K562 (cell line): ENCODE measurements around the gene ANAPC16. TPM values are rescaled to one million over a fixed set of nuclear protein-coding genes. Genes with fewer than 3 reads are reported as not detected.

ENCODE experiments used
- GTF2A2 ChIP-seq: IDR thresholded peaks from 2 replicates; pipeline ENCODE4 v1.6.1; 2016; ENCODE audit warnings: mild to moderate bottlenecking, missing genetic modification characterization, missing compliant biosample characterization
- ILK ChIP-seq: fragments of 450-650 bp; IDR thresholded peaks from 2 replicates; pipeline ENCODE4 v1.6.1; 2016; ENCODE audit warnings: missing genetic modification characterization, low read depth, mild to moderate bottlenecking, missing compliant biosample characterization, moderate library complexity, borderline replicate concordance
- MEF2D ChIP-seq: conservative IDR thresholded peaks from 2 replicates; pipeline ENCODE4 v1.6.1; 2016; ENCODE audit warnings: low read depth, missing genetic modification characterization, missing compliant biosample characterization
- NFIX ChIP-seq: fragments of 250-450 bp; sonication (Bioruptor Pico); IDR thresholded peaks from 2 replicates; pipeline ENCODE4 v1.4.0; 2020; ENCODE audit warnings: low read depth, mild to moderate bottlenecking, moderate library complexity
- PHB ChIP-seq: fragments of 250-450 bp; sonication (Bioruptor Pico); IDR thresholded peaks from 2 replicates; pipeline ENCODE4 v1.5.0; 2021
- POLR2G ChIP-seq: fragments of 200-400 bp; formaldehyde crosslinking; IDR thresholded peaks from 2 replicates; pipeline ENCODE4 v1.6.1; 2017; ENCODE audit warnings: low read depth, mild to moderate bottlenecking, antibody characterized with exemption, low read length, moderate library complexity
- PRMT5 ChIP-seq: sonication (generic); formaldehyde crosslinking; IDR thresholded peaks from 2 replicates; pipeline ENCODE4 v1.5.0; 2020; ENCODE audit warnings: missing genetic modification reagents
- PRPF4 ChIP-seq: fragments of 200-400 bp; formaldehyde crosslinking; IDR thresholded peaks from one replicate; pipeline ENCODE4 v1.6.1; 2017; ENCODE audit warnings: low read length, low read depth, mild to moderate bottlenecking; ENCODE audit not compliant: insufficient read depth, poor library complexity, severe bottlenecking
- RBM22 ChIP-seq: fragments of 200-400 bp; formaldehyde crosslinking; IDR thresholded peaks from 2 replicates; pipeline ENCODE4 v1.6.1; 2018; ENCODE audit warnings: low read length, low read depth; ENCODE audit not compliant: poor library complexity, severe bottlenecking
- SMAD4 ChIP-seq: fragments of 250-450 bp; sonication (Bioruptor Pico); conservative IDR thresholded peaks from 2 replicates; pipeline ENCODE4 v1.8.0; 2021; ENCODE audit warnings: inconsistent platforms, mild to moderate bottlenecking, moderate library complexity
- TBL1XR1 ChIP-seq, 2 experiments: IDR thresholded peaks; 2 replicates each; pipeline ENCODE4 v1.6.1; 2012; ENCODE audit warnings: improper control_type of control experiment in 2 of 2, low read length in 2 of 2, mild to moderate bottlenecking in 1 of 2
- TRIM28 ChIP-seq: fragments of 450-650 bp; IDR thresholded peaks from 2 replicates; pipeline ENCODE4 v1.6.1; 2017
- ZNF143 ChIP-seq: sonication (generic); formaldehyde crosslinking; IDR thresholded peaks from 2 replicates; pipeline ENCODE4 v1.9.0; 2022; ENCODE audit warnings: mild to moderate bottlenecking, missing genetic modification reagents
- ZNF507 ChIP-seq: conservative IDR thresholded peaks from 2 replicates; pipeline ENCODE4 v1.6.1; 2017; ENCODE audit warnings: missing genetic modification characterization, missing compliant biosample characterization
- ZNF76 ChIP-seq: fragments of 250-450 bp; sonication (Bioruptor Pico); IDR thresholded peaks from 2 replicates; pipeline ENCODE4 v1.4.0; 2020; ENCODE audit warnings: mild to moderate bottlenecking, moderate library complexity, borderline replicate concordance
- ZSCAN32 ChIP-seq: fragments of 450-650 bp; formaldehyde crosslinking; IDR thresholded peaks from 2 replicates; pipeline ENCODE4 v1.4.0; 2020; ENCODE audit warnings: mild to moderate bottlenecking, moderate library complexity
- polyA plus RNA-seq, 8 experiments: library from polyadenylated mRNA; depleted of rRNA in 4 of 8; stranded (reverse) in 5 of 8; unstranded in 3 of 8; fragments of >200 nt; fragmentation: Nextera tagmentation in 2 of 8; fragmentation: Illumina TruSeq in 1 of 8; extraction: Ambion mirVana in 2 of 8; extraction: Trizol in 1 of 8; gene quantifications; 2 replicates each; pipeline versions ENCODE4 v1.2.1 to v1.2.3, GENCODE V29; 2011 to 2014; ENCODE audit warnings: inconsistent platforms in 1 of 8, missing spikeins in 1 of 8
- total RNA-seq, 7 experiments: library from RNA; depleted of rRNA in 6 of 7; stranded (reverse); fragments of >200 nt in 6 of 7; fragmentation: Illumina TruSeq in 2 of 7; extraction: Trizol in 2 of 7; gene quantifications; 2 replicates each; pipeline versions ENCODE4 v1.2.1 to v1.2.3, GENCODE V29; 2011 to 2021; ENCODE audit warnings: low replicate concordance in 1 of 7
- TF ChIP-seq, protein P1 (sequence below), 3 experiments: fragments of 200-800 bp in 1 of 3; fragments of 250-450 bp in 1 of 3; fragments of 450-650 bp in 1 of 3; sonication (Bioruptor Pico) in 1 of 3; sonication (Bioruptor generic) in 1 of 3; formaldehyde crosslinking in 1 of 3; IDR thresholded peaks; 2 replicates each; pipeline versions ENCODE4 v1.6.1 to v1.8.0; 2016 to 2022; ENCODE audit warnings: mild to moderate bottlenecking in 2 of 3, missing genetic modification characterization in 2 of 3, missing compliant biosample characterization in 1 of 3, moderate library complexity in 1 of 3
- TF ChIP-seq, protein P2 (sequence below), 2 experiments: fragments of 200-800 bp in 1 of 2; sonication (Bioruptor generic) in 1 of 2; sonication (generic) in 1 of 2; formaldehyde crosslinking in 1 of 2; IDR thresholded peaks in 1 of 2; conservative IDR thresholded peaks in 1 of 2; 2 replicates each; pipeline versions ENCODE4 v1.5.0 to v1.6.1; 2016 to 2020; ENCODE audit warnings: missing compliant biosample characterization in 1 of 2, missing genetic modification characterization in 1 of 2, missing genetic modification reagents in 1 of 2
- TF ChIP-seq, protein P3 (sequence below): fragments of 250-450 bp; sonication (Bioruptor Pico); IDR thresholded peaks from 2 replicates; pipeline ENCODE4 v1.5.0; 2020; ENCODE audit warnings: mild to moderate bottlenecking
- TF ChIP-seq, protein P4 (sequence below): sonication (generic); formaldehyde crosslinking; IDR thresholded peaks from 2 replicates; pipeline ENCODE4 v1.8.0; 2022; ENCODE audit warnings: mild to moderate bottlenecking, missing genetic modification reagents

Gene ANAPC16
- total and polyA plus RNA-seq, 9 of the 15 experiments (the other 6 are each of a cell fraction or from before 2014, with no cell fraction given), result 42.6 to 208 (median 108) TPM

DNA sequence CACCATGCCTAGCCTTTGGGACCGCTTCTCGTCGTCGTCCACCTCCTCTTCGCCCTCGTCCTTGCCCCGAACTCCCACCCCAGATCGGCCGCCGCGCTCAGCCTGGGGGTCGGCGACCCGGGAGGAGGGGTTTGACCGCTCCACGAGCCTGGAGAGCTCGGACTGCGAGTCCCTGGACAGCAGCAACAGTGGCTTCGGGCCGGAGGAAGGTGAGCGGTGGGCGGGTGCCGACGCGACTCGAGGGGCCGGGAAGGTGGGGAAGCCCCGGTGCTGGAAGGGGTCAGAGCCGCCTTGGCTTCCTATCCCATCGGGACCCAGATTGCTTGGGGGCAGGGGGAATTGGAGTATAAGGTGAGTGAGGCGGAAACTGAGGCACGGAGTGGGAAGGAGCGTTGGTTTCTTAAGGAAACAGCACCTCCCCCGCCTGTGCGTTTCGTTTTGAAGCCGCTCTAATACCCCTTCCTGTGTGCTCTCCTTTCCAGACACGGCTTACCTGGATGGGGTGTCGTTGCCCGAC is 58.5 kb downstream of the ANAPC16 start (continued):
- TF ChIP-seq, protein P1, sequence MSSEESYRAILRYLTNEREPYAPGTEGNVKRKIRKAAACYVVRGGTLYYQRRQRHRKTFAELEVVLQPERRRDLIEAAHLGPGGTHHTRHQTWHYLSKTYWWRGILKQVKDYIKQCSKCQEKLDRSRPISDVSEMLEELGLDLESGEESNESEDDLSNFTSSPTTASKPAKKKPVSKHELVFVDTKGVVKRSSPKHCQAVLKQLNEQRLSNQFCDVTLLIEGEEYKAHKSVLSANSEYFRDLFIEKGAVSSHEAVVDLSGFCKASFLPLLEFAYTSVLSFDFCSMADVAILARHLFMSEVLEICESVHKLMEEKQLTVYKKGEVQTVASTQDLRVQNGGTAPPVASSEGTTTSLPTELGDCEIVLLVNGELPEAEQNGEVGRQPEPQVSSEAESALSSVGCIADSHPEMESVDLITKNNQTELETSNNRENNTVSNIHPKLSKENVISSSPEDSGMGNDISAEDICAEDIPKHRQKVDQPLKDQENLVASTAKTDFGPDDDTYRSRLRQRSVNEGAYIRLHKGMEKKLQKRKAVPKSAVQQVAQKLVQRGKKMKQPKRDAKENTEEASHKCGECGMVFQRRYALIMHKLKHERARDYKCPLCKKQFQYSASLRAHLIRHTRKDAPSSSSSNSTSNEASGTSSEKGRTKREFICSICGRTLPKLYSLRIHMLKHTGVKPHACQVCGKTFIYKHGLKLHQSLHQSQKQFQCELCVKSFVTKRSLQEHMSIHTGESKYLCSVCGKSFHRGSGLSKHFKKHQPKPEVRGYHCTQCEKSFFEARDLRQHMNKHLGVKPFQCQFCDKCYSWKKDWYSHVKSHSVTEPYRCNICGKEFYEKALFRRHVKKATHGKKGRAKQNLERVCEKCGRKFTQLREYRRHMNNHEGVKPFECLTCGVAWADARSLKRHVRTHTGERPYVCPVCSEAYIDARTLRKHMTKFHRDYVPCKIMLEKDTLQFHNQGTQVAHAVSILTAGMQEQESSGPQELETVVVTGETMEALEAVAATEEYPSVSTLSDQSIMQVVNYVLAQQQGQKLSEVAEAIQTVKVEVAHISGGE (CRISPR knock-in tag; IDR thresholded peaks at IDR 0.05), result peak in 1 of 3 experiments; percentile 47; a peak in 1 of 6 replicates
- peak; percentile 81 for TF ChIP-seq POLR2G
- TF ChIP-seq ZNF143 (CRISPR knock-in tag), result peak; percentile 54; the same call in 1 of the 2 replicates
- no peak for TF ChIP-seq ILK
- TF ChIP-seq, protein P2, sequence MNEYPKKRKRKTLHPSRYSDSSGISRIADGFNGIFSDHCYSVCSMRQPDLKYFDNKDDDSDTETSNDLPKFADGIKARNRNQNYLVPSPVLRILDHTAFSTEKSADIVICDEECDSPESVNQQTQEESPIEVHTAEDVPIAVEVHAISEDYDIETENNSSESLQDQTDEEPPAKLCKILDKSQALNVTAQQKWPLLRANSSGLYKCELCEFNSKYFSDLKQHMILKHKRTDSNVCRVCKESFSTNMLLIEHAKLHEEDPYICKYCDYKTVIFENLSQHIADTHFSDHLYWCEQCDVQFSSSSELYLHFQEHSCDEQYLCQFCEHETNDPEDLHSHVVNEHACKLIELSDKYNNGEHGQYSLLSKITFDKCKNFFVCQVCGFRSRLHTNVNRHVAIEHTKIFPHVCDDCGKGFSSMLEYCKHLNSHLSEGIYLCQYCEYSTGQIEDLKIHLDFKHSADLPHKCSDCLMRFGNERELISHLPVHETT (CRISPR knock-in tag; conservative IDR thresholded peaks at IDR 0.05 in 1 of 2, IDR thresholded peaks at IDR 0.05 in 1 of 2), result 0 out of 4 replicates have a peak, but pooled peaks of 1 of the 2 experiments have one; percentile 18
- TF ChIP-seq, protein P3, sequence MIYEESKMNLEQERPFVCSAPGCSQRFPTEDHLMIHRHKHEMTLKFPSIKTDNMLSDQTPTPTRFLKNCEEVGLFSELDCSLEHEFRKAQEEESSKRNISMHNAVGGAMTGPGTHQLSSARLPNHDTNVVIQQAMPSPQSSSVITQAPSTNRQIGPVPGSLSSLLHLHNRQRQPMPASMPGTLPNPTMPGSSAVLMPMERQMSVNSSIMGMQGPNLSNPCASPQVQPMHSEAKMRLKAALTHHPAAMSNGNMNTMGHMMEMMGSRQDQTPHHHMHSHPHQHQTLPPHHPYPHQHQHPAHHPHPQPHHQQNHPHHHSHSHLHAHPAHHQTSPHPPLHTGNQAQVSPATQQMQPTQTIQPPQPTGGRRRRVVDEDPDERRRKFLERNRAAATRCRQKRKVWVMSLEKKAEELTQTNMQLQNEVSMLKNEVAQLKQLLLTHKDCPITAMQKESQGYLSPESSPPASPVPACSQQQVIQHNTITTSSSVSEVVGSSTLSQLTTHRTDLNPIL (CRISPR knock-in tag), result 0 out of 2 replicates have a peak, but pooled peaks have one; percentile 69
- TF ChIP-seq PHB, result 0 out of 2 replicates have a peak, but pooled peaks have one; percentile 79
- TF ChIP-seq RBM22, result peak; percentile 98
- no peak for TF ChIP-seq TBL1XR1 (IDR thresholded peaks at IDR 0.05; ENCODE audit: low read length in 2 of 2)
- no peak for TF ChIP-seq MEF2D (tag)
- TF ChIP-seq SMAD4 (CRISPR knock-in tag), result peak; percentile 16; the same call in 1 of the 2 replicates
- TF ChIP-seq PRPF4, result peak; percentile 14
- no peak for TF ChIP-seq ZSCAN32 (CRISPR knock-in tag)
- no peak for TF ChIP-seq ZNF76 (CRISPR knock-in tag)
- TF ChIP-seq PRMT5 (CRISPR knock-in tag), result 0 out of 2 replicates have a peak, but pooled peaks have one; percentile 48
- TF ChIP-seq NFIX (CRISPR knock-in tag), result no peak; the same call in 1 of the 2 replicates
- TF ChIP-seq, protein P4, sequence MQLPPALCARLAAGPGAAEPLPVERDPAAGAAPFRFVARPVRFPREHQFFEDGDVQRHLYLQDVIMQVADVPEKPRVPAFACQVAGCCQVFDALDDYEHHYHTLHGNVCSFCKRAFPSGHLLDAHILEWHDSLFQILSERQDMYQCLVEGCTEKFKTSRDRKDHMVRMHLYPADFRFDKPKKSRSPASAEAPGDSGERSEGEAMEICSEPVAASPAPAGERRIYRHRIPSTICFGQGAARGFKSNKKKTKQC (CRISPR knock-in tag), result 0 out of 2 replicates have a peak, but pooled peaks have one; percentile 59
- no peak for TF ChIP-seq ZNF507 (tag)
- TF ChIP-seq TRIM28, result no peak
- 0 out of 2 replicates have a peak, but pooled peaks have one; percentile 23 for TF ChIP-seq GTF2A2 (tag)
